ENCODE measurements around the gene NUAK1. TPM values are rescaled to one million over a fixed set of nuclear protein-coding genes. Genes with fewer than 3 reads are reported as not detected.
A peak's percentile ranks its signal among the peaks of the same experiment; 100 is the strongest.

Gene NUAK1
- total RNA-seq, 1 experiment from 2014 or later, result 10.7 TPM

DNA sequence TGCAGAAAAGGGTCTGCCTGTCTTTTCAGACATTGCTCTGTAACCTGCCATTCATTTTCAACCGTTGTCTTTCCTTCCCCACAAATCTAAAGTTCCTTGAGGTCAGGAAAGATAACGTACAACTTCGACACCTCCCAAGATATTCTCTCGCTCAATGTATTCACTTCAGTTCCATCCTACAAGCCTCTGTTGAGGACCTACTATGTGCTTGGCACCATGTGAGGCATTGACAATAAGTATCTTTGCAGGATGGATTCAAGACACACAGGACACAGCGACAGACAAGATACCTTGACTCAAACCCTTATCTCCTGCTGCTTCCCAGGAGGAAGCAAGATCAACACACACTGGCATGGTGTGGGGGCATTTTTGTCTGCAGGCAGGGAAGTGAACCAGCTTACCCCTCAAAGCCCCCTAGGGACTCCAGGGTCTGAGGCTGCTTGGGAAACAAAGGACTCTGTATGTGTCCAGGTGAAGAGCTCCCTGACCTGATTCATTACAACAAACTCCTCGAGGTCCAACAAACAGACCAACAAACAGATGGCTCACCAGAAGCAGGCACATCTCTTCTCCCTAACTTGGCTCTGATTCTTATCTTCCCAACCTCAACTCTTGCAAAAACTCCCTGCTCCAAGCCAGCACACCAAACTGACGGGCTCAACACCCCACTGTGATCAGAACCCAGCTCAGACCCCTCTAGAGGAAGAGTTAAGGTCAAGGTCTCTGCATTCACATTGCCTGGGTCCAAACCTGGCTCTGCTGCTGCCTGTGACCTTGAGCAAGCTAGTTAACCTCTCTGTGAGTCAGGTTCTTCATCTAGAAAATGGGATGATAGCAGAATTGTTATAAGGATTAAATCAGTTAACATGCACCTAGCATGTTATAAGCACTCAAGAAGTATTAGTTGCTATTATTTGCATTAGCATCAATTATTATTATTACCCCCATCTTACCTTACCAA is 6.3 kb downstream of the NUAK1 start:
- DNase-seq (ENCODE audit: low read depth), result no peak

DNA sequence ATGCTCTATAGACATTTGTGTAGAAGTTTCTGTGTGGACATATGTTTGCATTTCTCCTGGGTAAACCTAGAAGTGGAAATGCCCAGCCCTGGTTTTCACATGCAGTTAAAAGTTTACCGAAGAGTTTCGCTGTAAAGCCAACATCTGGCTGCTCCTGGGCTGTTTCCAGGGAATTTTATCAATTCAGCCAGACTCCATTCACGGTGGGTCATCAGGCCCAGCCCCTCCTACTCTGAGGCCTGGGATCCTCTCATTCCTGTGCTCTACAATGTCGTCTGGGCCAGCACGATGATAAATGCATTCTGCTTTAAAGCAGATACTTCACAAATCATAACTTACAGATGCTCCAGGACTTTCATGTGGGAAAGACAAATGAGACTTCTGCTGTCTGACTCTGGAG is 7.1 kb downstream of the NUAK1 start:
- no peak for DNase-seq (ENCODE audit: low read depth)

DNA sequence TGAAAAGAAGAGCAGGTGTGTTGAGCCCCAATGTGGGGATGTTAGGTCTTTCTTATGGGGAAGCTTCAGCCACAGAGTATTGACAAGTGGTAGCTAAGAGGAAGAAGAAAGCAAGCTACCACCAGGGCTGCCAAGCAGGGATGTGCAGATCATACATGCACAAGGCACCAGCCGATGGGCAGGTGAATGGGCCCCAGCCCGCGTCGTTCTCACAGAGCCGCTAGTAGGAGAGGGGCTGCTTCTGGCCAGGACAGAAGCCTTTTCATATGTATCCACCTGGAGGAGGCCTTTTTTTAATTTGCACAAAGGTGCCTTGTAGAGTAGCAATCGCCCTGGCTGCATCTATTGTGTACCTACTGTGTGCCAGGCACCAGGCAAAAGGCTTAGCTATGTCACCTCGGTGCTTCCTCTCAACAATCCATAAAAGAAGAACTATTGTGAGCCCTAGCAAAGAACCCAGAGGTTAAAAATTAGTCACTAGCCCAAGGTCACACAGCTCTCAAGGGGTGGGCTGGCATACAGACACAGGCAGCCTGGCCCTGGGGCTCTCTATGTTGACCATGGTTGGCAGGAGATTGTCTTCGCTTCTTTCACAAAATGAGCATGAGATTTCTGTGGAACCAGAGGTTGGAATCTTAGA is 8.2 kb downstream of the NUAK1 start:
- DNase-seq (ENCODE audit: low read depth), result no peak

DNA sequence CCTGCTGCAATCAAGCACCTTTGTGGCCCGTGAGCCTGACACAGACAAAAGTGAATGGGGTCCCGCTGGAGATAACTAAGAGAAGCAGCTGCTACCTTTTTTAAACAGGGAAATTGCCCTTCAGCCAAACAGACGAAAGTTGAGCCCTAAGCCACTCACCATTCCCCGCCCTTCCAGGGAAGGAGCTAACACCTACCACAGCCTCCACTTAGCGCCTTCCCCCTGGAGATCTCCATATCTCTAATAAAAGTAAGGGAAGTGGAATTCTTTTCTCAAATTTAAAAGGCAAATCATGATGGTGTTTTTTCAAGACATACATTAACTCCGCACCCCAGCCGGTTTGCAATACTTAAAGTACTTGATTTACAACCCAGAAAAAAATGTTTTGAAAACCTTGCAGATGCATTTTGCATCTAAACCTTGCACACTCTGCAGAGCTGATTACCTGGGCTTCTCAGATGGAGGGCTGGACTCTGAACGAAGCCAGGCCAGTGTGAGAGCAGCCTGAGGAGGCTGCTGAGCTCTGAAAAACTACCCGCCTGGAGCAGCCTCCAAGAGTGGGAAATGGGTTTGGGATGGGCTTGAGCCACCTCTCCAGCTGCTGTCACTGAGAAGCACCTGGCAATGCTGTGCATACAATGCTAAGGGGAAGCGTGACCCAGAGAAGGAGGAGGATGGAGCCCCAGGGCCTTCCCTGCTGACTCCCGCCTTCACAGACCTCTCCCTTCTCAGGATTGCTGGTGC is 10.0 kb downstream of the NUAK1 start:
- no peak for DNase-seq (ENCODE audit: low read depth)

DNA sequence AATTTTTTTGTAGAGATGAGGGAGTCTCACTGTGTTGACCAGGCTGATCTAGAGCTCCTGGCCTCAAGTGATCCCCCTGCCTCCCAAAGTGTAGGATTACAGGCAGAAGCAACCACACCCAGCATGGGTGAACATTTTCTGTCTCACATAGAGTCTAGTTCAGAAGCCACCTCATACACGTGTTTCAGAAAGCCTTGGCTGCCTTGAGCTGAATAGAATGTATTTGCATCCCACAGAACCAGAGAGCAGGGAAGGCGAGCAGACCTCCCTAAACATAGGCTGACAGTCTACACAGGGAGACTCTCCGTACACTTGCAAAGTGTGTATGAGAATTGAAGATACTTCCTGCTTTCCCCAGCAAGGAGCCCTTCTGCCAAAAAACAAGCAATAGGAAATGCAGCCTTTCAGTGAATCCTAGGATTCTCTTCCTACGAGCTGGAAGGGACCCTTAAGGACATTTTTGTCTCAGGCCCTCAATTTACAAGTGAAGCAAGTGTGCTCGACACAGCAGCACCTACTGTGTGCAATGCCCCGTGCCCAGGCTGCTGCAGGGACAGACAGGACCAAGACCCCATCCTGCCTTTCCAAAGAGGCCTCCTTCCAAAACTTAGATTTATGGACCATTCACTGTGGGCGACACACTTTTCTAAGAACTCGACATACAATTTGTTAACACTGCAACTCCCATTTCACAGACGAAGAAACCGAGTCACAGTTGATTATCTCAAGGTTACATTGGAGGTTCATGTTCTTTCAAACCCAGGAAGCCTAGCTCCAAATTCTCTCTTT is 11.2 kb downstream of the NUAK1 start:
- peak; percentile 32 for DNase-seq (ENCODE audit: low read depth)

DNA sequence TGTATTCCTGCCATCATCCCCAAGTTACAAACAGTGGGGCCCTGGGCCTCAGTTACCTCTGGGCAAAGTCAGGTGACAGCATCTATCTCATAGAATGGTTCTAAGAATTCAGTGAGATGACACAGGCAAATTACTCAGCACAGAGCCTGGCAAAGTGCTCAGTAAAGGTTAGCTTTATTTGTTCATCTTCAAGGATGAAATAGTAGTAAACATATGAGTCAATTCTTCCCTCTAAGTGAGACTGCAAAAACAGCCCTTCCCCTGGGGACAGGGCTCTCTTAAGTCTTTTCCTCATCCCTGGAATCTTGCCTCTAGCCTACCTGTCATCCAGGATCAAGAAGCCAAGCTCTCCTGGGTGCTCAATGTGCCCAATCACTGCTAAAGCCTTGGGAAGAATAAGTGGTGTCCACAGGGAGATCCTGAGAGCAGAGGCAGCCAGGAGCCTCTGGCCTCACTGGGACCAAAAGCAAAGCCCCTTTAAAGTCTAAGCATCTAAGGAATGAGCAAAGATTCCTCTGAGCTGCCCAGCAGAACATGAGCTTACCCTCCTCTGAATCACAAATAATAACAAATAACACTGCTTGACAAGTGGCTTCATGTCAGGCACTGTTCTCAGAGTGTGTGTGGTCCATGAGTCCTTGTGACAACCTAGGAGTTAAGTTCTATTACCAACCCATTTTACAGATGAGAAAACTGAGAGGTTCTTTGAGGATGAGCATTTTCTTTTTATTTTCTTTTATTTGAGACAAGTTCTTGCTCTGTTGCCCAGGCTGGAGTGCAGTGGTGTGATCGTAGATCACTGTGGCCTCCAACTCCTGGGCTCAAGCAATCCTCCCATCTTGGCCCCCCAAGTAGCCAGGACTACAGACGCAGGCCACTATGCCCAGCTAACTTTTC is 12.1 kb downstream of the NUAK1 start:
- peak; percentile 28 for DNase-seq (ENCODE audit: low read depth)

DNA sequence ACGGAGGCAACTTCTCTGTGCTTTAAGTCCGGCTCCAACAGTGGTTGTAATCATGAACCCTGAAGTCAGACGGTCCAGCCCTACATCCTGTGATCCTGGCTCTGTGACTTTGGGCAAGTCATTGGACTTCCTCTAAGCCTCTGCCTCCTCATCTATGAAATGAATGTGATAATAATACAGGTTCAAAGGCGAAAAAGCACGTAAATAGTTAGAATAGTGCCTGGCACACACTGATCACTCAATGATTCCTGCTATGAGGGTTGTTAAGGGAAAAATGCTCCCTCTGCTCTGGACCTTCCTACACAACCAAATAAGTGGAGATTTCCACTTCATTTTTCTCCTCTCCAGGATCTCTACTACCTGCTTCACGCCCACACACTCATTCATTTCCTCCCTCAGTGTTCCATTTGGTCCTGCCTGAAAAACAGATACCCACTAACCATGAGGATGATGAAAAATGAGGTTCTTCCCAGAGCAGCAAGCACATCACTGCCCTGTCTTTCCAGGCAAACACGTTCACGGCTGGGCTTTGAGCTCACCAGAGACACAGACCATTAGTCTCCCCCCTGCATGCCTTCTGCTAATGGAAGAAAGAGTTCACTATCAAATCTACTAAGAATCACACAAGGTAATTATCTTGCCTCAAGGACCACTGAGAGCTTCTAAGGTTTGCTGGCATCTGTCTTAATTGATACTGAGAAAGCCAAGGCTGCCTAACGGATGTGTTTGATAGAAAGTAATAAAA is 13.2 kb downstream of the NUAK1 start:
- DNase-seq (ENCODE audit: low read depth), result no peak

DNA sequence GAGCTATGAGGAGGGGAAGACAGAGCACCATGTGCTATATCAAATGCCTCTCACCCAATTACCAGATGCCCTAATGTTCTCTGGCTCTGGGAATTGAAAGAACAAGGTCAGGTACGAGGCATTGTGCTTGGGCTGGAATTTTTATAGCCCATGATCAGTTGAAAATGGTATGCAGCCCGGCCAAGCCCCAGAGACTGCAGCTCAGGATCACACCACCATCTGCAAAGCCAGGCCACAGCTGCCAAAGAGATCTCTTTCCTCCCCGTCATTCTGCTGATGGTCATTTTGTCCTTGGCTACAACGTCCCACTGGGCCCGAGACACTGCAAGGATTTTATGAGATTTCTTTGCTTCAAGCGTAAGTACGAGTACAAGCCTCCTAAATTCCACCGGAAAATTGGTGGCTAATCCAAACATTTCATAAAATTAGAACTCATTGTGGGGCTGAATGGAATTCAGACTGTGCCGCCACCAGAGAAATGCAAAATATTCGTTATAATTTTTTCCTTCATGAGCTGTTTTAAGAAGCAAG is 15.1 kb downstream of the NUAK1 start:
- no peak for DNase-seq (ENCODE audit: low read depth)

DNA sequence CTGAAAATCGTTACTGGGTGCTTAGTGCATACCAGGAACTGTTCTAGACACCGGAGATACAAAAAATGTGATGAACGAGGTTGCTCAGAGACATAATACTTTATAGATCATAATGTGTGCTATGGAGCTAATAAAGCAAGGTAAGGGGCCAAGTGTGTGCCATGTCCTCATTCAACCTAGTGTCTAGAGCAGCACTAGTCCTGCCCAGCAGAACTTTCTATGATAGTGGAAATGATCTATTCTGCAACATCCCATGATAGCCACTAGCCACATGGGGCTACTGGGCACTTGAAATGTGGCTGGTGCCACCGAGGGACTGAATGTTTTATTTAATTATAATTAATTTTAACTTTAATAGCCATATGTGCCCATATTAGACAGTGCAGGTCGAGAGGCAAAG is 15.6 kb downstream of the NUAK1 start:
- DNase-seq (ENCODE audit: low read depth), result no peak

DNA sequence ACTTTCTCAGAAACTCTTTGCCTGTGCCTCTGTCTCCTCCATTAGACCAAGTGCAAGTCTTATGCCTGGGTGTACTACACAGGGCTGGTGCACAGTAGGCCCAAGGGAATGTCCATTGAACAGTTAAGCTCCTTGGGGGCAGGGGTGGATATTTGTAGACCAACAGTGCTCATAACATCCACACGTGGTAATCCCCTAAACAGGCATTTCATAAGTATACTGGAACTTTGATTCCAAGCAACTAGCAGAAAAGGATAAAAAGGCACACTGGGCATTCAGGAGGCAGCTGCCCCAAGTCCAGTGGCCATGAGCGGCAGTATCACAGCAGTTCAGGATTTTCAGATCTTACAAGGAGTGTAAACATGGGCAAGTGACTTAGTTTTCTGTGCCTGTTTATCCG is 16.8 kb downstream of the NUAK1 start:
- DNase-seq (ENCODE audit: low read depth), result no peak

DNA sequence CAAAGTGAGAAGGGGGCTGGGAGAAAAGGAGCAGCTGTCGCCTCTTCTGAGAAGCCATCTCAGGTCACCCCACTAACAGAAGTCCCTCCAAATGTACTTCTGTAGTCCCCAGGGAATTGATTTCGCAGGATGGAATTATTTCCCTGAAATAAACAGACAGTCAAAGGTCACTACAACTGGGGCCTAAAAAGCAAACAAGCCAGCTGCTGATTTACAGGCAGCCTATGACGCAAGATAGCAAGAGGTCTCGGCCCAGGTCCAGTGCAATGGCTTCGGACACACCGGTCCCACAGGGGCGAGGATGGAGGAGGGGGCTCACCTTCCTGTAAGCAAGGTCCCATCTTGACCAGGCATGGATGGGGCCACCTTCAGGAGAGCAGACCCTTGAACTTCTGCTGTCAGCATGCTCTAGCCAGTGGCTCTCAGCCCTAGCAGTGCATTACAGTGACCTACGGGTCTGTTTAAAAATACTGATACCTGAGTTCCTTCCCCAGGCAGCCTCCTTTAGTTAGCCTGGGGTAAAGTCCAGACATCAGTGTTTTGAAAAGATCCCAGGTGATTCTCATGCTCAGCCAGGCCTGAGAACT is 18.1 kb downstream of the NUAK1 start:
- no peak for DNase-seq (ENCODE audit: low read depth)

DNA sequence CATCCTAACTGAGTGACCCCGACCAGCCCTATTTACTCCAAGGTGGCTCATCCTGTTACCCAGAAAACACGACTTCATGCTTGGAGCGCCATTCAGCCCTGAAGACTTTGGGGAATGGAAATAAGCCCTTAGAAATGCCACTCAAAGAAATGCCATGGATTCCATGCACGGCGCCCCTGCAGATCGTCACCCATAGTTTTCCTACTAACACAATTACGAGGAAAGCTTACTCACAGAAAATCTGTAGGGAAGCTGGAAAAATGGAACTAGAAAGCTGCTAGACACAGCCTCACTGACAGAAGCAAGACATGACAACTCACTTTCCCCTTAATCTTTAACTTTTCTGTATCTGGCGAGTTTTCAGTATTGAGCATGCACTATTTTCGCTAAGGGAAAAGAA is 19.5 kb downstream of the NUAK1 start:
- DNase-seq (ENCODE audit: low read depth), result no peak

DNA sequence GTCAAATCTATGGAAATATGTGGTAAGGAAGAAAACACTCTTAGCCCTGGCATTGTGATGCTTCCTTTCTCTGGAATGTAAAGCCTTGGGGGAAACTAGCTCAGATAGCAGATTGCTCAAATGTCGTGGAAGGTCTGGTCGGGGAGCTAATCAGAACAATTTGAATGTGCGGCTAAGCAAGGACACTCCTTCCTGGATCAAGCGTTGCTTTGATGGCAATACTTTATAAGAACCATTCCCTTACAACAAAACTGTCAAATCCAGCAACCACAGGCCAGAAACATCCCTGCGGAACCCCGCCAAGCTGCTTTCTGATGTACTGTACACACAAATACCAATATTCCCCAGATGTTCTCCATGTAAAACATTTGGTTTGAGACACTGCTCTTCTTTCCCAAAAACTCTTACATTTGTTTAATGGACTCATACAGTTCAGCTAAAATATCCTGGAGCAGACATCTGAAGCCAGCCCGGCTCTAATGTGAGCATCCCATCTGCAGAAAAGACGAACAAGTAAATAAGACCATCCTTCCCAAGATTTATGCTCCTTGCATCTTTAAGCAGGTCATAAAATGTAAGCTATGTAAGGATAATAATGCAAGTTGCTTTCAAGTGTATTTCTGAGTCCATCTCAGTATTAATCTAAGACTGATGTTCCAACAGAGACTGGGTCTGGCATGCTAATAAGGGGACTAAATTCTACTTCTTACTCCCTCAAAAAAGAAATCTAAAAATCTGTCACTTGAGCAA is 20.2 kb downstream of the NUAK1 start:
- DNase-seq (ENCODE audit: low read depth), result no peak

DNA sequence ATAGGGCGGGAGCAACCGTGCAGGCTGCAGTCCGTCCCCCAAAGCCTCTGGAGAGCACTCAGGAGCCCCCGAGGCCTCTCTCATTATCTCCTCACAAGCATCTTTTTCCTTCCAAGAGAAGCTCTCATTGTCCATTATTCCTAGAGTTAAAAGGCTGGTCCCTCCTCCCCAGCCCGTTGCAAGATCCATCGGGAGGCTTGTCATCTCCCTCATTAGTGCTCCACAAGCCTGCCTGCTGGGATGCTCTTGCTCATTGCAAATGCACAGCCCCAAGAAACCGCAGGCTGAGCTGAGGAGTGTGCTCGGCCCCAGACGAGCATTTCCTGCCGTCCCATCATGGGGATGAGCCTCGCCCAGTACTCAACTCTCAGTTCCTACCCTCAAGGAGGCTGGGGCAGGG is 23.3 kb downstream of the NUAK1 start:
- no peak for DNase-seq (ENCODE audit: low read depth)

DNA sequence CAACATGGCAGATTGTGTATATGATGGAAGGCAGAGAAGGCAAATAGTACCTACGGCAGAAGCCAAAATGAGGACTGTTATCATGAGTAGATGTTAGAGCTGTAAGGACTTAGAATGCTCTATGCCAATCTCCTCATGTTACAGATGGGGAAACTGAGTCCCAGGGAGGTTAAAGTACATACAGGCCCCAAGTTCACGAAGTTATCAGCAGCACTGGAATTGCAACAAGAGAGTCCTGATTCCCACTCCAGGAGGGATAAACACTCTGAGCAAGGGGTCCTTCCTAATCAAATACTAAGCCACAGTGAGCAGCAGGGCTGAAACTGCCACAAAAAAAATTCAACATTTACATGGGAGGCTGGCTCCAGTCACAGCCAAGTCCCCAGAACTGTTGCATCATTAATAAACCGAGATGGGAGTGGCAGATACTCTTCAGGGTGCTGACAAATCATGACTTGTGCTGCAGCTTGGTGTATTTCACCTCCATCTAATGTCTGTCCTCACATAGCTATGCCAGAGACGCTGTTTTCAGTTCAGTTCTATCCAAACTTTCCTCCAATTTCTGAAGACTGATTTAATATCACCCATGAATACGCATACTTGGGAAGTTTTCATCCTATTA is 24.2 kb downstream of the NUAK1 start:
- peak; percentile 21 for DNase-seq (ENCODE audit: low read depth)

DNA sequence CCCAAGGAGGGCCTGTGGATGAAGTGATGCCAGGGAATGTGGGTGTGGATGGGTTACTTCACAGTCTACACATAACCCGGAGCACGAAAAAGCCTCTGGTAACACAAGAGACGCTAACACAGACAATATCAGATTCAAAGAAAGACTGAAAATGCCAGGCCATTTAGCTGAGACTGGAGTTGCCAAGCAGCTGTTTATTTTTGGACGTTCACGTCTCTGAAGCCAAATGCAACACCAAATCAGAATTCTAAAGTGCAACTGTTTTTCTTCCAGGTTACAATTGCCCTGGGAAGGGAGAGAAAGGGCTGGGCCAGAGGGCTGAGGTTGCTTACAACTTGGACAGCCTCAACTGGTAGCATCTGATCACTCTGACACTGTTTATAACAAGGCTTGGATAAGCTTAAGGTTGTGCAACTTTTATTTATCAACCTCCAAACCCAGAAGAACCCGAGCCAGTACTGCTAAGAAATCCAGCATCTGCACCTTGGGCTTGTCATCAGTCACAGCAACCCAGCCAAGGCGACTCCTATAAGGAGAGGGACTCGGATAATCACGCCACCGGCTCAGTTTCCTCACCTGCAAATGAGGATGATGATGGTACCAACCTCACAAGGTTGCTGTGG is 24.8 kb downstream of the NUAK1 start:
- DNase-seq (ENCODE audit: low read depth), result no peak

DNA sequence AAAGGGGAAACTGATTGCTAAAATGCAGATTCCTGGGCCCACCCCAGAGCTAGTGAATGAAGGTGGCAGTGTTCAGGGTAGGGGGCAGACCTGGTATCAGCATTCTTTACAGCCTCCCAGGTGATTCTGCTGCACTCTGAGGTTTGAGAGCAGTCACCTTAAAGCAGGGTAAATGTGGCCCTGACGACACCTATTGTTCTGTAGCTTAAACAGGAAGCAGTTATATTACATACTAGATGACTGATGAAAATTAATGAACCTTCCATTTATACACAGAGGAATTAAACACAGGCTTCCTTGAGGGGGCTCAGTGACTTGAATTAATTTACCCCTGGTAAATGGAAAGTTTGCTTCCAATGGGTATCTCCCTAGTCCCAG is 25.3 kb downstream of the NUAK1 start:
- no peak for DNase-seq (ENCODE audit: low read depth)
